NCI-H2196 treated with DMSO at 0.1 percent for 48 hours (cell line): ENCODE results near the gene TMEM151B.
"Not testable (repeated sequence)": the region's sequence is repeated elsewhere in the genome, so short reads cannot be mapped to it uniquely, and the experiment has no call there.

Experiments
- DNase-seq: peaks from one replicate; lab custom pipeline; 2025; ENCODE audit not compliant: unreplicated experiment; lab: John Stamatoyannopoulos, UW

The TMEM151B gene

DNA sequence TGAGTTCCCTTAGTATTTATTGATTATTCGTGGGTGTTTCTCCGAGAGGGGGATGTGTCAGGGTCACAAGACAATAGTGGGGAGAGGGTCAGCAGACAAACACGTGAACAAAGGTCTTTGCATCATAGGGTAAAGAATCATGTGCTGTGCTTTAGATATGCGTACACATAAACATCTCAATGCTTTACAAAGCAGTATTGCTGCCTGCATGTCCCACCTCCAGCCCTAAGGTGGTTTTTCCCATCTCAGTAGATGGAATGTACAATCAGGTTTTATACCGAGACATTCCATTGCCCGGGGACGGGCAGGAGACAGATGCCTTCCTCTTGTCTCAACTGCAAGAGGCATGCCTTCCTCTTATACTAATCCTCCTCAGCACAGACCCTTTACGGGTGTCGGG lies 58.0 kb downstream of the TMEM151B start:
- DNase-seq: not testable (repeated sequence)

- DNase-seq: no peak
These were observed 59.6 kb downstream of the TMEM151B start for GRCh38 chr6:44329858-44330257.

GRCh38 chr6:44332585-44332984 lies 62.3 kb downstream of the TMEM151B start:
- no peak for DNase-seq

- no peak for DNase-seq
These were observed 63.1 kb downstream of the TMEM151B start for GRCh38 chr6:44333273-44333919.

- DNase-seq: no peak
These were observed 63.7 kb downstream of the TMEM151B start for GRCh38 chr6:44333942-44334341.

- no peak for DNase-seq
These were observed 65.4 kb downstream of the TMEM151B start for GRCh38 chr6:44335631-44336030.

DNA sequence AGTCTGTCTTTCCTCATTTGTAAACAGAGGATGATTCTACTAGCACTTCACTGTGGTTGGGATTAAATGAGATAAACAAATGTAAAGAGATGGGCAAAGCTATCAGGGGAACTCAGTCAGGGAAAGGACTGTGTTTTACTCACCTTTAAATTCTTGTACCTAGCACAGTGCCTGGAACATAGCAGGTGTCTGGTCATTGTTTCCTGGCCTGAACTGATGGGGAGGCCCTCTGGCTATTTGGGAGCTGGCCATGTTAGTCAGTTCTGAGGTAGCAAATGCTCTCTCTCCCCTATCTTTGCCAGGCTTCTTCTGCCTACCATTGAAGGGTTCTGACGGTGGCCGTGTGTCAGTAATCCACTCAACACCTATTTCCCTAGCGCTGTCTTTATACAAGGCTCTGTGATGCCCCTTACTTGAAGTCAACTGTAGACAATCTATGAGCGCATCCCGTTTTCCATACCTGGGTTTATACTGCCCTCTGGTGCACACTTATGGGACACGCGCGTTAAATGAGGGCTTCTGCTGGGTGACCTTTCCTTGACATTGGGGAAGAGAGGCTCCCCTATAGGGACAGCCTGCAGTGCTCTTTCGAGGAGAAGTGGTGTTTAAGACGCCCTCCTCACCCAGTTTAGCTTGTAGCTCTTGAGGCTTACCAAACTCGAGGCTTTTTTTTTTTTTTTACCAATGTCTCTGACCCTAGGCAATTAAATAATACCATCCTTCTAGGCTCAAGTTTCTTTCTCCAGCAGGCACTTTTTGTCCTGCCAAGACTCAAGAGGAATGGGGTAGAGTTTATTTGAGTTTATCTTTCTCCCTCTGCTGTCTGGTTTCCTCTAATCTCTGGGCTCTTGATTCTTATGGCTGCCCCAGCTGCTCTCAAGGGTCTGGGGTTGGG lies 68.2 kb downstream of the TMEM151B start:
- peak; percentile 24 for DNase-seq

- no peak for DNase-seq
These were observed 69.1 kb downstream of the TMEM151B start for GRCh38 chr6:44339301-44339700.

GRCh38 chr6:44339763-44340625 lies 69.7 kb downstream of the TMEM151B start:
- no peak for DNase-seq

- no peak for DNase-seq
These were observed 71.0 kb downstream of the TMEM151B start for GRCh38 chr6:44341095-44341890.

- DNase-seq: no peak
These were observed 71.8 kb downstream of the TMEM151B start for GRCh38 chr6:44342052-44342451.

GRCh38 chr6:44342489-44342888 lies 72.2 kb downstream of the TMEM151B start, which contains the start of gene SPATS1:
Gene SPATS1, plus strand, starts transcription at chr6:44342650. Its CDS starts 446 bp downstream, at chr6:44343096.
- no peak for DNase-seq

GRCh38 chr6:44346818-44347217 lies 76.6 kb downstream of the TMEM151B start:
- not testable (repeated sequence) for DNase-seq

- DNase-seq: no peak
These were observed 79.8 kb downstream of the TMEM151B start for GRCh38 chr6:44349904-44350649.

DNA sequence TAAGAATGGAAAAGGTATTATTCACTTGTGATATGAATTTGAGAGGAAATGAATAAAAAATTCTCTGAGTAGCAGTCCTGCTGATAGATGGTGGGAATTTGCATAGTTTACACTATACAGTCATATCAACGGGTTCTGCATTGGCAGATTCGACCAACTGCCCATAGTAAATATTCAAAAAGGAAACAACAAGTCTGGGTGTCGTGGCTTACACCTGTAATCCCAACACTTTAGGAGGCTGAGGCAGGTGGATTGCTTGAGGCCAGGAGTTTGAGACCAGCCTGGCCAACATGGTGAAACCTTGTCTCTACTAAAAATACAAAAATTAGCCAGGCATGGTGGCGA lies 80.4 kb downstream of the TMEM151B start:
- DNase-seq: not testable (repeated sequence)

DNA sequence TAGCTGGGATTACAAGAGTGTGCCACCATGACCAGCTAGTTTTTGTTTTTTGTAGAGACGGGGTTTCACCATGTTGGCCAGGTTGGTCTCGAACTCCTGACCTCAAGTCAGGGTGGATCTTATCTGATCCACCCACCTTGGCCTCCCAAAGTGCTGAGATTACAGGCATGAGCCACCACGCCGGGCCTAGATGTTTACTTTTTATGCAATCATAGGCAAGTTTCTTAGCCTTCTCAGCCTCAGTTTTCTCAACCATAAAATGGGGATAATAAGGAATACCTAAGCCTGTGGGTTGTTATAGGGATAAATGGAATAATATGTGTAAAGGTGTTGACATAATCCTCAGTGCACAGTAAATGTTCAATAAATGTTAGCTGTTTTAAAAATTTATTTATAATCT lies 82.0 kb downstream of the TMEM151B start:
- DNase-seq: no peak

DNA sequence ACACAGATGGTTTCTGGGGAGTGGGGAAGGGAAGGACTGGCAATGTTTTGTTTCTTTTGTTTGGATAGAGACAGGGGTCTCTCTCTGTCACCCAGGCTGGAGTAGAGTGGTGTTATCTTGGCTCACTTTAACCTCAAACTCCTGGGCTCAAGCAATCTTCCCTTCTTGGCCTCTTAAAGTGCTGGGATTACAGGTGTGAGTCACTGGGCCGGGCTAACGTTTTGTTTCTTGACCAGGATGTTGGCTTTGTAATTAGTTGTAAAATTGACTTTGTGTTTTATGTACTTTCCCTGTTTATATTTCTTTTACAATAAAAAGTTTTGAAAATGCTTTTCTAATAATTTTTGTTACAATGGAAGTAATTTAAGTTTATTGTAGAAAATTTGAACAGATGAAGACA lies 83.1 kb downstream of the TMEM151B start:
- DNase-seq: no peak

GRCh38 chr6:44355640-44356039 lies 85.4 kb downstream of the TMEM151B start:
- no peak for DNase-seq

DNA sequence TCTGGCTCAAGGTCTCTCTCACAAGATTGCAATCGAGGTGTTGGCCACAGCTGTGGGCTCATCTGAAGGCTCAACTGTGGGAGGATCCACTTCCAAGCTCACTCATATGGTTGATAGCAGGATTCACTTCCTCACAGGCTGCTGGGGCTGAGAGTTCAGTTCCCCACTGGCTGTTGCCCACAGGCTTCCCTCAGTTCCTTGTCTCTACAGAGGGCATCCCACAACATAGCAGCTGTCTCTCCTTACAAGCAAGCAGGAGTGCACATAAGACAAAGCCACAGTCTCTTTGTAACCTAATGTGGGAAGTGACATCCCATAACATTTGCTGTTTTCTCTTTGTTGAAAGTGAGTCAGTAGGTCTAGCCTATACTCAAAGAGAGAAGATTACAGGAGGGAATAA lies 86.2 kb downstream of the TMEM151B start:
- DNase-seq: no peak
